Measurements from ENCODE around the gene GSTO1.

DNA sequence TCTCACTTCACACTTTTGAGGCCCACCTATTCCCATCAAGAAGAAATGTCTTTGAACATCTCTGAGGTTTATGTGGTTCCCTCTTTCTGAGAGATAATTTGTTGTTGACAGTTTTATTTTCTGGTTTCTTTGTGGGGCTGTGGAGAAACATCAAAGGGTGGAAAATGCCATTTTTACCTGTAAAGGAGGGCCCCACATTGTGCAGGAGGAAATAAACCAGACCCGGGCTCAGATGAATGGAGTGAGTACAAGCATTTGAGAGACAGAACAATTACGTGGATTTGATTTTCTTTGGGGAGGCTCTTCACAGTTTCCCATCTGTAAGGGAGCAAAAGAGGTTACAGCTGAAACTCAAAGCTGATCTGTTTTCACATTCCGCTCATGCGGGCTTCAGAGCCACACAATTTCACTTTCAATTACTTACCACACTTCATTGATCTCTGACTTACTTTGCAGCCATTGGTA is 53.8 kb downstream of the GSTO1 start:
- TF ChIP-seq MYNN (tag by site-specific recombination; IDR thresholded peaks at IDR 0.05; ENCODE audit: borderline replicate concordance) (no peak), ZNF175 (tag by site-specific recombination; IDR thresholded peaks at IDR 0.05) (no peak)
- TF ChIP-seq, protein P1, sequence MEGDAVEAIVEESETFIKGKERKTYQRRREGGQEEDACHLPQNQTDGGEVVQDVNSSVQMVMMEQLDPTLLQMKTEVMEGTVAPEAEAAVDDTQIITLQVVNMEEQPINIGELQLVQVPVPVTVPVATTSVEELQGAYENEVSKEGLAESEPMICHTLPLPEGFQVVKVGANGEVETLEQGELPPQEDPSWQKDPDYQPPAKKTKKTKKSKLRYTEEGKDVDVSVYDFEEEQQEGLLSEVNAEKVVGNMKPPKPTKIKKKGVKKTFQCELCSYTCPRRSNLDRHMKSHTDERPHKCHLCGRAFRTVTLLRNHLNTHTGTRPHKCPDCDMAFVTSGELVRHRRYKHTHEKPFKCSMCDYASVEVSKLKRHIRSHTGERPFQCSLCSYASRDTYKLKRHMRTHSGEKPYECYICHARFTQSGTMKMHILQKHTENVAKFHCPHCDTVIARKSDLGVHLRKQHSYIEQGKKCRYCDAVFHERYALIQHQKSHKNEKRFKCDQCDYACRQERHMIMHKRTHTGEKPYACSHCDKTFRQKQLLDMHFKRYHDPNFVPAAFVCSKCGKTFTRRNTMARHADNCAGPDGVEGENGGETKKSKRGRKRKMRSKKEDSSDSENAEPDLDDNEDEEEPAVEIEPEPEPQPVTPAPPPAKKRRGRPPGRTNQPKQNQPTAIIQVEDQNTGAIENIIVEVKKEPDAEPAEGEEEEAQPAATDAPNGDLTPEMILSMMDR (tag by site-specific recombination; IDR thresholded peaks at IDR 0.05) = no peak
- TF ChIP-seq, protein P2, sequence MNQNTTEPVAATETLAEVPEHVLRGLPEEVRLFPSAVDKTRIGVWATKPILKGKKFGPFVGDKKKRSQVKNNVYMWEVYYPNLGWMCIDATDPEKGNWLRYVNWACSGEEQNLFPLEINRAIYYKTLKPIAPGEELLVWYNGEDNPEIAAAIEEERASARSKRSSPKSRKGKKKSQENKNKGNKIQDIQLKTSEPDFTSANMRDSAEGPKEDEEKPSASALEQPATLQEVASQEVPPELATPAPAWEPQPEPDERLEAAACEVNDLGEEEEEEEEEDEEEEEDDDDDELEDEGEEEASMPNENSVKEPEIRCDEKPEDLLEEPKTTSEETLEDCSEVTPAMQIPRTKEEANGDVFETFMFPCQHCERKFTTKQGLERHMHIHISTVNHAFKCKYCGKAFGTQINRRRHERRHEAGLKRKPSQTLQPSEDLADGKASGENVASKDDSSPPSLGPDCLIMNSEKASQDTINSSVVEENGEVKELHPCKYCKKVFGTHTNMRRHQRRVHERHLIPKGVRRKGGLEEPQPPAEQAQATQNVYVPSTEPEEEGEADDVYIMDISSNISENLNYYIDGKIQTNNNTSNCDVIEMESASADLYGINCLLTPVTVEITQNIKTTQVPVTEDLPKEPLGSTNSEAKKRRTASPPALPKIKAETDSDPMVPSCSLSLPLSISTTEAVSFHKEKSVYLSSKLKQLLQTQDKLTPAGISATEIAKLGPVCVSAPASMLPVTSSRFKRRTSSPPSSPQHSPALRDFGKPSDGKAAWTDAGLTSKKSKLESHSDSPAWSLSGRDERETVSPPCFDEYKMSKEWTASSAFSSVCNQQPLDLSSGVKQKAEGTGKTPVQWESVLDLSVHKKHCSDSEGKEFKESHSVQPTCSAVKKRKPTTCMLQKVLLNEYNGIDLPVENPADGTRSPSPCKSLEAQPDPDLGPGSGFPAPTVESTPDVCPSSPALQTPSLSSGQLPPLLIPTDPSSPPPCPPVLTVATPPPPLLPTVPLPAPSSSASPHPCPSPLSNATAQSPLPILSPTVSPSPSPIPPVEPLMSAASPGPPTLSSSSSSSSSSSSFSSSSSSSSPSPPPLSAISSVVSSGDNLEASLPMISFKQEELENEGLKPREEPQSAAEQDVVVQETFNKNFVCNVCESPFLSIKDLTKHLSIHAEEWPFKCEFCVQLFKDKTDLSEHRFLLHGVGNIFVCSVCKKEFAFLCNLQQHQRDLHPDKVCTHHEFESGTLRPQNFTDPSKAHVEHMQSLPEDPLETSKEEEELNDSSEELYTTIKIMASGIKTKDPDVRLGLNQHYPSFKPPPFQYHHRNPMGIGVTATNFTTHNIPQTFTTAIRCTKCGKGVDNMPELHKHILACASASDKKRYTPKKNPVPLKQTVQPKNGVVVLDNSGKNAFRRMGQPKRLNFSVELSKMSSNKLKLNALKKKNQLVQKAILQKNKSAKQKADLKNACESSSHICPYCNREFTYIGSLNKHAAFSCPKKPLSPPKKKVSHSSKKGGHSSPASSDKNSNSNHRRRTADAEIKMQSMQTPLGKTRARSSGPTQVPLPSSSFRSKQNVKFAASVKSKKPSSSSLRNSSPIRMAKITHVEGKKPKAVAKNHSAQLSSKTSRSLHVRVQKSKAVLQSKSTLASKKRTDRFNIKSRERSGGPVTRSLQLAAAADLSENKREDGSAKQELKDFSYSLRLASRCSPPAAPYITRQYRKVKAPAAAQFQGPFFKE (tag by site-specific recombination; IDR thresholded peaks at IDR 0.05; ENCODE audit: borderline replicate concordance) = no peak
